Mesothelial cell of epicardium (in vitro differentiated cells): ENCODE data around the gene DNAH8. TPM values are rescaled to one million over a fixed set of nuclear protein-coding genes. Genes with fewer than 3 reads are reported as not detected.

Source experiments
- DNase-seq, 2 experiments: peaks; one replicate each; pipeline ENCODE4 v3.0.0; 2021; ENCODE audit warnings: low spot score in 2 of 2; ENCODE audit not compliant: unreplicated experiment in 2 of 2
- H3K27ac Mint-ChIP-seq: 2 replicates; pipeline ENCODE4 v1.8.0; 2021; ENCODE audit warnings: mixed read lengths
- H3K27me3 Mint-ChIP-seq: 2 replicates; pipeline ENCODE4 v1.8.0; 2021; ENCODE audit warnings: low read depth, mixed read lengths
- H3K36me3 Mint-ChIP-seq: 2 replicates; pipeline ENCODE4 v1.8.0; 2021; ENCODE audit warnings: mixed read lengths
- H3K4me1 Mint-ChIP-seq: 2 replicates; pipeline ENCODE4 v1.8.0; 2021; ENCODE audit warnings: mixed read lengths
- H3K4me3 Mint-ChIP-seq: 2 replicates; pipeline ENCODE4 v1.8.0; 2021; ENCODE audit warnings: mild to moderate bottlenecking, moderate library complexity, mixed read lengths
- H3K9me3 Mint-ChIP-seq: 2 replicates; pipeline ENCODE4 v1.8.0; 2021; ENCODE audit warnings: mixed read lengths
- total RNA-seq: library from RNA; stranded (reverse); gene quantifications from 3 replicates; pipeline ENCODE4 v1.2.1, GENCODE V29; 2021
- TF ChIP-seq, protein P1 (sequence below): fragments of 200-600 bp; sonication (generic); IDR thresholded peaks from one replicate; pipeline ENCODE4 v1.5.0; 2021; ENCODE audit warnings: antibody characterized with exemption; ENCODE audit not compliant: unreplicated experiment

DNAH8 gene
- total RNA-seq, 1 donor from 2014 or later: 0.25 TPM

DNA sequence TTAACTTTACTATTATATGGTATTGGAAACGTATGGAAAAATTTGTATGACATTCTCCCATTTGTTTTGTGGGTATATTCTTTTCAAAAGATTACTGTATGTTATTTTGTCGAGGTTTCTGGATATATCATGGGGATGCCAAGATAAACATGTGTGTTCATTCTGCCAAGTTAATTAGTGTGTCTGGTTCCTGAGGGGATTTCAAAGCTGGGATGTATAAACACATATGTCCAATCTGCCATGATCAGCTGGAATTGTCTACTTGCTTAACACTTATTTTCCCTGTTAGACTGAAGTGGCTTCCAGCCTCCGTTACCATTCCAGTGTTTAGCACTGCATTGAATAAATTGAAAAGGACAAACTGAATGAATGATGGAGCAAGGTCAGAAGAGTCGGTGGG is 86.2 kb downstream of the DNAH8 start:
- H3K4me3 Mint-ChIP-seq: no peak overlapping the region

DNA sequence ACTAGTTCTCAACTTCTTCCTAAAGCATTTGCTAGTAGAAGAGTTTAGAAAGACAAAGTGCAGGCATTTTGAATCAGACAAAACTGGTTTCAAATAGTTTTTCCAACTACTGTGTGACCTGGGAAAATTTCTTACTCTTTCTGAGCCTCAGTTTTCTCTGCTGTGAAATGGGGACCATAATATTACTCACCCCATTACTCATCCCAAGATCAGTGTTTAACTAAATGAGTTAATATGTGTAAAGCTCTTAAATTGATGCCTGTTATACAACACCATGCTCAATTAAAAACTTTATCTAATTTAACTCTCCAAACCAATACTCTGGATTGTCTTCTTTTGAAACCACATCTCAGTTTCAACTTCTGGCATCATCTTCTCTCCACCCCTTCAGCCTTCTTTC is 87.4 kb downstream of the DNAH8 start:
- H3K4me3 Mint-ChIP-seq: no peak overlapping the region
- no peaks in the 10 kb centered on the region for H3K36me3 Mint-ChIP-seq

More for the DNA sequence above, 86.2 kb downstream of the DNAH8 start:
- Mint-ChIP-seq H3K27me3 (peaks cover 9% of the 10 kb centered on the region), H3K36me3 (no peaks in the 10 kb centered on the region), H3K9me3 (no peaks in the 10 kb centered on the region), H3K27ac (no peak overlapping the region), H3K4me1 (peaks cover 25% of the 10 kb centered on the region)
- no peak for DNase-seq
- TF ChIP-seq, protein P1, sequence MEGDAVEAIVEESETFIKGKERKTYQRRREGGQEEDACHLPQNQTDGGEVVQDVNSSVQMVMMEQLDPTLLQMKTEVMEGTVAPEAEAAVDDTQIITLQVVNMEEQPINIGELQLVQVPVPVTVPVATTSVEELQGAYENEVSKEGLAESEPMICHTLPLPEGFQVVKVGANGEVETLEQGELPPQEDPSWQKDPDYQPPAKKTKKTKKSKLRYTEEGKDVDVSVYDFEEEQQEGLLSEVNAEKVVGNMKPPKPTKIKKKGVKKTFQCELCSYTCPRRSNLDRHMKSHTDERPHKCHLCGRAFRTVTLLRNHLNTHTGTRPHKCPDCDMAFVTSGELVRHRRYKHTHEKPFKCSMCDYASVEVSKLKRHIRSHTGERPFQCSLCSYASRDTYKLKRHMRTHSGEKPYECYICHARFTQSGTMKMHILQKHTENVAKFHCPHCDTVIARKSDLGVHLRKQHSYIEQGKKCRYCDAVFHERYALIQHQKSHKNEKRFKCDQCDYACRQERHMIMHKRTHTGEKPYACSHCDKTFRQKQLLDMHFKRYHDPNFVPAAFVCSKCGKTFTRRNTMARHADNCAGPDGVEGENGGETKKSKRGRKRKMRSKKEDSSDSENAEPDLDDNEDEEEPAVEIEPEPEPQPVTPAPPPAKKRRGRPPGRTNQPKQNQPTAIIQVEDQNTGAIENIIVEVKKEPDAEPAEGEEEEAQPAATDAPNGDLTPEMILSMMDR: no peak

DNA sequence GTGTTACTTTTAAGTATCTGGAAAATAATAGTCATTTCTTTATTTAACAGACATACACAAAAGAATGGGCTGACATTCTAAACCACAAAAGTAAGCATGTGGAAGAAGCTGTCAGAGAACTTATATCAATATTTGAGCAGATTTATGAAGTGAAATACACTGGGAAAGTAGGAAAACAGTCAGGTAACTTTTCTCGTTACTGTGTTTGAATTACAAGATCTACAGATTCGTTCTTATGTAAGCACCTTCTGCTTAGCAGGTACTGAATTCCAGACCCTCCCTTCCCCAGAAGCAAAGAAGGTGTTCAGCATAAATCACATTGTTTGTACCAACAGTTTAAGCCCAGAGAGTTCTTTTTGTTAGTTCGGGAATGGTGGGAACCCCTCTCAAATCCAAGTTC is 88.0 kb downstream of the DNAH8 start:
- H3K4me1 Mint-ChIP-seq: peaks cover 8% of the 10 kb centered on the region
- TF ChIP-seq, protein P1: no peak
- no peak for DNase-seq
- no peaks in the 10 kb centered on the region for H3K9me3 Mint-ChIP-seq
- H3K27ac Mint-ChIP-seq: no peak overlapping the region
- H3K36me3 Mint-ChIP-seq: no peaks in the 10 kb centered on the region
- H3K4me3 Mint-ChIP-seq: no peak overlapping the region
- peaks cover 16% of the 10 kb centered on the region for H3K27me3 Mint-ChIP-seq

More for the DNA sequence above, 87.4 kb downstream of the DNAH8 start:
- peaks cover 16% of the 10 kb centered on the region for H3K27me3 Mint-ChIP-seq
- no peaks in the 10 kb centered on the region for H3K9me3 Mint-ChIP-seq
- TF ChIP-seq, protein P1: no peak
- peaks cover 14% of the 10 kb centered on the region for H3K4me1 Mint-ChIP-seq
- no peak for DNase-seq
- no peak overlapping the region for H3K27ac Mint-ChIP-seq

DNA sequence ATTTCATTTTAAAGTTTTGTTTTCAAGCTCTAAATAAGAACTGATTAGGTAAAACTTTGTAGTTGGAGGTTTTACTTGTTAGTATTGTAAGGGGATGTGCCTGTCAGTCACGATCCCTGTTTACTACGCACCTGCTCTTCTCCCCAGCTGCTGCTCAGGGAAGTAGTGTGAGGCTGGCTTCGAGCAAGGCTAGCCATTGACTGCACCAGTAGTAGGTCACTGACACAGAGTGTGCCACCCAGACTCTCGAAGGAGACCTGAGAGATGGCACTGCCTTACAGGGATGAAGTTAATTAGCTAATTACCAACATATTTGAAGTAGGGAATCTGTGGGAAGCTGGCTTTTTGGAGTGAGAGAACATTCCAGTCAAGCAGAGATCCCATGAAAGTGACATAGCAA is 89.2 kb downstream of the DNAH8 start:
- Mint-ChIP-seq H3K9me3 (peaks cover 2% of the 10 kb centered on the region), H3K4me3 (no peak overlapping the region), H3K4me1 (peaks cover 8% of the 10 kb centered on the region), H3K27ac (no peak overlapping the region), H3K27me3 (peaks cover 16% of the 10 kb centered on the region), H3K36me3 (no peaks in the 10 kb centered on the region)
- DNase-seq: no peak
- TF ChIP-seq, protein P1: no peak

DNA sequence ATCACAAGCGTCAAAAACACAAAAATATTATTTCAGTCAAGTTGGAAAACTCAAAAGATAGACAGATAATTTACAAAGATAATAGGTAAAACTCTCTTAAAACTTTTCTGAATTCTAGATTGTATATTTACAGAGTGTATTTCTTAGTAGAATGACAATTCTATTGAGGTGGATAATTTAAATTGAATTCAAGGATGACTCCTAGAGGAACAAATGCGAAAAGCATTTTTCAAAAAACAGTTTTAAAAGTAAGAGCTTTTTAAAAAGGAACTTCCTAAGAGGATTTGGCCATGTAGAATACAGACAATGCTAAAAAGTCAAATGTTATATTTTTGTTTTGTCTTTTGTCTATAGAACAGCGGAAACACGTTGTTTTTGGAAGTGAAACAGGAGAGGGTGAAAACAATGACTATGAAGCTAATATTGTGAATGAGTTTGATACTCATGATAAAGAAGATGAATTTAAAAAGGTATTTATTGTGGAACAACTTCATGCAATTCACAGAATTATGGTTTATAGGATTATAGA is 90.1 kb downstream of the DNAH8 start:
- Mint-ChIP-seq H3K9me3 (peaks cover 10% of the 10 kb centered on the region), H3K36me3 (no peaks in the 10 kb centered on the region), H3K27ac (no peak overlapping the region), H3K4me1 (peaks cover 8% of the 10 kb centered on the region), H3K27me3 (peaks cover 17% of the 10 kb centered on the region), H3K4me3 (no peak overlapping the region)
- TF ChIP-seq, protein P1: no peak
- no peak for DNase-seq

DNA sequence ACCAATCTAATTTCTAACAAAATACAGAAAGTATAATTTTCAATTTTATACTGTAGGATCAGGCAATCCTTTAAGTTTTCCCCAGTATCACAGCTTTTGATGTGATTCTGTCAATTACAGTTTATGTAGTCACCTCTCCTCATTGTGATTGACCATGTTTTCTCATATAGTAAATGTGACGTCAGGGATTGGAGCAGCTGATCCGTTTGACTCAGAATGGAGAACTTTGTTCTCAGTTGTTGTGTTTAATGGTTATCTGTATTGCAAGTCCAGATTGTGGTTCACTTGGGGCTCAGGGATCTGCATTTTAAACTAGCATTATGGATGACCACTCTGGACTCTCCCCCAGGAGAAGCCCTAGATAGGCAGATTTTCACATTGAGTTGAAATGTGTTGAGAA is 90.6 kb downstream of the DNAH8 start:
- H3K27me3 Mint-ChIP-seq: peaks cover 17% of the 10 kb centered on the region
- H3K4me1 Mint-ChIP-seq: peaks cover 8% of the 10 kb centered on the region
- DNase-seq: no peak
- peaks cover 10% of the 10 kb centered on the region for H3K9me3 Mint-ChIP-seq
- no peaks in the 10 kb centered on the region for H3K36me3 Mint-ChIP-seq
- TF ChIP-seq, protein P1: no peak
- H3K4me3 Mint-ChIP-seq: no peak overlapping the region
- H3K27ac Mint-ChIP-seq: no peak overlapping the region
